Activated gamma-delta T cell (primary cell): ENCODE measurements around the gene SLC28A3.

Experiments used
- DNase-seq: peaks from one replicate; lab custom pipeline; 2025; lab: John Stamatoyannopoulos, UW

SLC28A3 gene

GRCh38 chr9:84297162-84297821, 43.3 kb downstream of the SLC28A3 start:
- DNase-seq = no peak

GRCh38 chr9:84296146-84296843, 44.3 kb downstream of the SLC28A3 start:
- DNase-seq = no peak

DNA sequence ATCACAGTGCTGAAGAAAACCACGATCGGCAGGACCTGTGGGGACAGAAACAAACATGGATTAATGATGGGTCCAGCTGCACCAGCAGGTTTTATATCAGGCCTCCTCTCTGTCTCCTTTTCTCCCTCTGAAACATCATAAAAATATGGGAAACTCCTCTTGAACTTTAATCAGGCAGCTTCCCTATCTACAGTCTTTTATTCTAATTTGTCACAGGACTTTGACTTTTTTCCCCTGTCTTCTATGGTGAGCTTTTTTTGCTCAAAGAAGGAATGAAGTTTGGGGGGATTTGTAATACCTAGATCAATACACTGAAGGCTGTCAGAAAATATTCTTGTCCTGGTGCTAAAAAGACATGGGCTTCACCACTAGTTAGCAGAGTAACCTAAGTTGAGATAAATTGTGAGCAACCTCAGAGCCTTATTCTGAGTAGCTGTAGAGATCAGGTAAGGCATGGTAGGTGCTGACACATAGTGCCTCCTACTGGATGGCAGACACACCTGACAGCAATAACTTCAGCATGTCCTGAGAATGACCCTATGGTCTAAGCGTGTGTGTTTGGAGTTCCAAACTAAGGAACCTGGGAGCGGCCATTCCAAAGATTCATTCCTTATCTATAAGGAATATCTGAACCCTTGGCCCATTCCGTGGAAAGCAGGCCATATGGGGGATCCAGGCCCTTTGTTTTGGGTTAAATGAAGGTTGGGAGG, 46.2 kb downstream of the SLC28A3 start:
- DNase-seq = no peak

DNA sequence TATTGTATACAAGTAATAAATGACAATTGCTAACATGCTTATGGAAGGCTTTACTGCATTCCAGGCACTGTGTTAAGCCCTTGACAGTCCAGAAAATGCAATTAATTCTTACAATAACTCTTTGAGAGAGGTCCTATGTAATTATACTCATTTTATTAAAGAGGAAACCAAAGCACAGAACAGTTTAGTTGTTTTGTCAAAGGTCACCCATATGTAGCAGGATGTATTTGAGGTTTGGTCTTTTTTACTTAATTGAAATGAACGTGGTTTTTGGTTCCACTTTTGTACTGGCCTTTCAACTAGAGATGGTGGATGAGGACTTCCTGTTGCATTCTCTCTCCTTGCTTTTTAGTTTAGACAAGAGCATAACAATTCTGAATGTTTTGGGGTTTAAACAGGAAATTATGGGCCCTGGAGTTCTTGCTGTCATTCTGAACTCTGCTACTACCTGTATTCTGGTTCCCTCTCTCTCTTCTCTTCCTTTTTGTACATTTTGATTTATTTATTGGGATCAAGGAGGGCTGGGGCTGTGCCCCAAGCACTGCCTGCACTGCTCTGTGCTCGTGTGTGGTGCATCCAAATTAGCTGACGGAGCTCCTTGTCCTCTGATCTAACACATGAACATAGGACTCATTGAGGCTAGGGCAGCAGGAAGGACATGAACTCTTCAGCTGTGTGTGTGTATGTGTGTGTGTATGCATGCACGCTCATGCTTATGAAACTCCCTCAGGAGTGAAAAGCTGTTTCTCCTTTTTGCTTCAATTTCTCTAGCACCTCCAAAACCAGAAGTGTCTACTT, 47.4 kb downstream of the SLC28A3 start:
- DNase-seq = no peak

GRCh38 chr9:84285381-84285780, 55.2 kb downstream of the SLC28A3 start:
- no peak for DNase-seq

DNA sequence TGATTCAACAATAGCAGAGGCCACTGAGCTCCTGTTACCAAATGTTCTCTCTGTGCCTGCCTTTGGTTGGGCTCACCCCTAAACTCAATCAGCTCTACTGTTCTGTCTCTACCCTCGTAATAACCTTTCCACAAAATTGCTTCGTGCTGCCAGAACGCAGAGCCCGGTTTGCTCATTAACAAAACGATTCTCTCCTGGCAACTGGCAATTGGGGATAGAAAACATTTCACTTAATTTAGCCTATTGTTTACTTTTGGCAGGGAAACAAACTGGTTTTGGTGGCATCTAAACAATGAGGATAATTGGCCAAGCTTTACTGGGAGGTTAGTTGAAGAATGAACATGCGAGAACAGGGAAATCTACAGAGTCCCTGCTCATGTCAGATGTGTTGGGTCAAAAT, 56.6 kb downstream of the SLC28A3 start:
- no peak for DNase-seq

DNA sequence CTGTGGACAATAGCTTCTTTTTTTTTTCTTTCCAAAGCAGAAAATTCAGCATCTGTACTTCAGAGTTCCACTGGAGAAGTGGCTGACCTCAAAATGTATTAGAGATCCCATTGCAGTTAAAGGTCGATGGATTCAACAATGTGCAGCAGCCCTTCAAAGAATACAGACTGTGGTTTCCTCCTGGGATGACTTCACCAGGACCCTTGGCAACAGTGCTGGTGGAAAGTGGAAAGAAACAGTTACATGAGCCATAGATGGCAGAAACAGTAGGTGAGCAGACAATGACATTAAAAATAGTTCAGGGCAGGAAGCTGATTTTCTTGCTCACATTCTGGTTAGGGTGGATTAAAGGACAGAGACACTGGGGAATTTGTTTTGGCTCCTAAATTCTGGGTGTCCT, 62.4 kb downstream of the SLC28A3 start:
- DNase-seq = no peak

DNA sequence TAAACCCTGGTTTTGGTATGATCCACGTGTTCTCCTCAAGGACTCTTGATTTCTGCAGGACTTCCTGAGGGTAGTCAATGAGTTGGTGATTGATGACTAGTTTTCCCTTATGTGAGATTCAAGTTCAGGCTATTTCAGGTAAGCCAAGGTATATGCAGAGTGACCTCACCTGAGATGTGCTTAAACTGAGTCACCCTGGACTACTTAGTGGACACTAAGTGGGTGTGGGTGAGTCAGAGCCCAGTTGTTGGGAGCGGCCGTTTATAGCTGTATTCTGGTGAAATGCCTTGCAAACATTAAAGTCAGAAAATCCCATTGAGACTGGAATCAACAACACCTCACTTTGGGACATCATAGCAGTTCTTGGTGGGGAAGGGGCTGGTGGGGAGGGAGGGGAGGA, 62.9 kb downstream of the SLC28A3 start:
- DNase-seq = no peak

- no peak for DNase-seq
These were observed 63.8 kb downstream of the SLC28A3 start for GRCh38 chr9:84276741-84277140.

DNA sequence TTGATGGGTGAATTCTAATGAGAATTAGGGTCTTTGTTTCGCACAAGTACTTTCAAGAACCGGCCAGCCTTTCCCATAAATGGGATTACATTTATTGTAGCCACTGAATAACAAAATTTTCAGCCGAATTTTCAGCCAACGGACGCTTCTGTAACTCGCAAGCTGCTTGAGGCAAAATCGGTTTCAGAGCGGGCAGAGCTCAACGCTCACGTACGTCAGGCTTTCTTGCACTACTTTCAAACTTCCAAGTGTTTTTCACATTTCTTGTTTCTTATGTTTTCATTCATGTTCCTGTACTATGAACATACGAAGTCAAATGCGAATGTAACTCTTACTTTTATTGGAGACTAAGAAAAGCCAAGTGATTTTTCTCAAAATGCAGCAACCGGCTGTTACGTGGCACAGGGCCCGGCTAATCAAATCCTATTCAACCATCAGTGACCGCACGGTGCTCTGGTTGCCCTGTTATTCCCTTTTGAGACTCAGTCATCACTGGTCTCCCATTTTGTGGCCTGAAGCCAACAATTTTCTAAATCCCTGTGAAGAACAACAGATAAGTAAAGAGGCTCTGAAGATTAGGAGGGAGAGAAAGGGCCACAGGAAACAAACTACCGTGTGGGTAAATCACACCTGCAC, 68.5 kb downstream of the SLC28A3 start:
- DNase-seq = no peak

- DNase-seq = no peak
These were observed 69.0 kb downstream of the SLC28A3 start for GRCh38 chr9:84271531-84271900.

GRCh38 chr9:84270847-84271530, 69.6 kb downstream of the SLC28A3 start:
- DNase-seq = no peak

- DNase-seq = no peak
These were observed 74.4 kb downstream of the SLC28A3 start for GRCh38 chr9:84266087-84266561.

DNA sequence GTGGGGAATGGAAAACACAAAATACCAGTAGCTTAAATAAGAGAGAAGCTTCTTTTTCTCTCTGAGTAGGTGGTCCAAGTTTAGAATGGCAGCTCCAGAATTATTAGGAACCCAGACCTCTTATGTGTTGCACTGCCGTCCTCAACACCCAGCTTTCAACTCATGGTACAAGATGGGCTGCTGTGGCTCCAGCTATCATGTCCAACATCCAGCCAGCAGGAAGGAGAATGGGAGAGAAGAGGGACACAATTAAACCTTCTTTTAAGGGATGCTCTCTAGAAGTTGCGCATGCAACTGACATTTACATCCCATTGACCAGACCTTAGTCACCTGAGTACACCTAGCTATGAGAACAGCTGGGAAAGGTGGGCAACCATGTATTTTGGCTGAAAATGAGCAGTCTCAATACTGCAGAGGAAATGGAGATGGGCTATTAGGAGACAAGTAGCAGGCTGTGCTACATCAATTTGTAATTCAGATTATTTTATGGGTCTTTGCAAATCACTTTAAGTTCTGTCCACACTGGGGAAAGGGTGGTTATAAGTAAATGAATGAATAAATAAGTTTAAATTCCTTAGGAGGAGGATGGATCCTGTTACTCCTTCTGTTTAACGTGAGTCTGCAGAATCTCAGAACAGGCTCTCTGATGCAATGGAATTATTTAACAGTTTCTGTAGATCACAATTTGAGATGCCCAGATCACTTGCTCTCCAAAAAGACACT, 76.1 kb downstream of the SLC28A3 start:
- no peak for DNase-seq

DNA sequence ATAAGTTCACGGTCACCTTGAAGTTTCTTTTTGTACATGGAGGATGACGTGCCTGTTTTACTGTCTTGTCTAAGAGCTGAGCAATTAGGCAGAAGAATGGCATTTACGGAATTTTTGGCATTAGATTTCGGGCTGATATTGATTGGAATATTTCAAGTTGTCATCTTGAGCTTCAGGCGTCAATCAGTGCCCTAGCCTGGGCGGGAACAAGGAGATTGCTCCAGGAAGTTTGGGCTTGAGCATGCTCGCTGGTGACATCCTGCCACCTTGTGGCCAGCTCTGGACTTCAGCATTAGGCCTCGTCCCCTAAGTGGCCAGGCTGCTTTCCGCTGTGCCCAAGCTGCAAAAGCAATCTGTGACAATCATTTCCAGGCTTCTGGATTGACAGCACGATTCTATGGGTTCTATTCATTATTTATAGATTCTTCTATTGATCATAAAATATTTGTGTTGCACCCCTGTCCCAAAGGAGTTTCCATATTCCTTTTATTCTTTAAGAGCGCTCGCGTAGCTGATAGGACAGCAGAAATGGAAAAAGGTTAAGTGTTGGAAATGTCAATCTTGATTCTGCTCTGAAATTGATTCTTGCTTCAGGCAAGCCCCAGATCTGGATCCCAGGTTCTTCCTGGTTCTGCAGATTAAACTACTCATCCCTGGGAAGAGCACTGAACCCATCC, 79.3 kb downstream of the SLC28A3 start:
- no peak for DNase-seq

DNA sequence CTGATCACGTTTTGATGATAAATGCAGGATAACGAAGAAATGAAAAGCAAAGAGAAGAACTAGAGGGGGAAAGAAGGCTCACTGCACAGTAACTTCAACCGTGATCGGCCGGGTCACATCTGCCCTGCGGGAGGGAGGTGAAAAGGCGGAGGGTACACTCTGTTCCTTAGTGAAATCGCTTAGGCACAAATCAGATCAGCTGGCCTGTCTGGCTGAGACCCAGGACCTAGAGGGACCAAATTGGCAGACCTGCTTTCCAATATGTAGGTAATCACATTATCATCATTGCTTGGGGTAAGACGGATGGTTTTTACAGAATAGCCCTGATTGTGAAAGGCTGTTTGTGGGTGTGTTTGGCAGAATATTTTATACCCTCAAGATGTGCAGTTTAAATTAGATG, 82.2 kb downstream of the SLC28A3 start:
- no peak for DNase-seq

- no peak for DNase-seq
These were observed 84.9 kb downstream of the SLC28A3 start for GRCh38 chr9:84255696-84256095.

DNA sequence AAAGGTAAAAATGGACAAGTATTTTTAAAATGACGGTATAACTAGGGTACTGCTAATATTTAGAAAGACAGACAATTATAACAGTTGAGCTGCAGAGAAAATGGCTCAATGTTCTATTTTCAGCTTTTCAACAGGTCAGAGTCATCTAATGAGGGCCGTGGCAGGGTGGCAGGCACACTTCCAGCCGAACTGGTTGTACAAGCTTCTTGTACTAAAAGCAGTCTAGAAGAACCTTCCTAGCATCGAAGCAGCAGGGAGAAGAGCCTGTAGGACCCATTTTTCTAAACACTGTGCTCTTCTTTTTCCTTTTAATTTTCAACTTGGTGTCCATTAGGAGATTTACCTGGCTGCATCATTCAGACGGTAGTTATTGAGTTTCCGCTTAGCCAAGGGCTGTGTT, 85.6 kb downstream of the SLC28A3 start:
- no peak for DNase-seq

DNA sequence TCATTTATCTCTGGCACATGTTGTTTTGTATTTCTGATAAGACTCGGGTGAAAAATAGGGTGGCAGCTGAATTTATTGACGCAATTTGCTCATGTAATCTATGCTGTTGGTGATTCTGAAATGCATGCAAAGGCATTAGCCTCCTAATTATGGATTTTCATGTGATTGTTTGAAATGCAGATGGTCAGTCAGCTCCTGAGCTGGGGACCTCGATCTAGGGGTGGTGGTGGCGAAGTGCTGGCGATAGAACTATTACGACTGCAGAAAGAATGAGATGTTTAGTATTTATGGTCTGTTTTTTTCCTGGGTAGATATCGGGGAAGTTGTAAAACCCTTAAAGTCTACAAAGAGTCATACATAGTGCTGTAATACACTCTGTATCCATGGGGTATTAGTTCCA, 88.6 kb downstream of the SLC28A3 start:
- no peak for DNase-seq

- no peak for DNase-seq
These were observed 98.7 kb downstream of the SLC28A3 start for GRCh38 chr9:84241817-84242373.
